GM18907 (cell line): ENCODE measurements around the gene PEPD.

ENCODE experiments used
- ATAC-seq: cut with Tn5 transposase; IDR thresholded peaks from one replicate; pipeline ENCODE4 v1.9.1; 2021; ENCODE audit warnings: mild to moderate bottlenecking, moderate library complexity; ENCODE audit not compliant: unreplicated experiment

The PEPD gene

GRCh38 chr19:33411621-33412180, 109.9 kb downstream of the PEPD start:
- no peak for ATAC-seq

GRCh38 chr19:33410915-33411401, 110.6 kb downstream of the PEPD start:
- ATAC-seq: no peak

GRCh38 chr19:33409906-33410685, 111.5 kb downstream of the PEPD start:
- ATAC-seq: no peak

GRCh38 chr19:33408538-33409434, 112.8 kb downstream of the PEPD start:
- no peak for ATAC-seq

- ATAC-seq: no peak
Observed at GRCh38 chr19:33408116-33408515, 113.5 kb downstream of the PEPD start.

GRCh38 chr19:33407716-33408115, 113.9 kb downstream of the PEPD start:
- ATAC-seq: no peak

GRCh38 chr19:33407140-33407551, 114.4 kb downstream of the PEPD start:
- no peak for ATAC-seq

GRCh38 chr19:33406521-33407139, 115.0 kb downstream of the PEPD start:
- ATAC-seq: no peak

- no peak for ATAC-seq
Observed at GRCh38 chr19:33405553-33406461, 115.8 kb downstream of the PEPD start.

- no peak for ATAC-seq
Observed at GRCh38 chr19:33405254-33405552, 116.4 kb downstream of the PEPD start.

- no peak for ATAC-seq
Observed at GRCh38 chr19:33404506-33405253, 116.9 kb downstream of the PEPD start.

GRCh38 chr19:33403973-33404304, 117.7 kb downstream of the PEPD start:
- no peak for ATAC-seq

- no peak for ATAC-seq
Observed at GRCh38 chr19:33403221-33403972, 118.2 kb downstream of the PEPD start.

- ATAC-seq: no peak
Observed at GRCh38 chr19:33402421-33403220, 119.0 kb downstream of the PEPD start.

GRCh38 chr19:33401683-33402420, 119.7 kb downstream of the PEPD start:
- no peak for ATAC-seq

GRCh38 chr19:33400856-33401682, 120.5 kb downstream of the PEPD start:
- no peak for ATAC-seq
